HEK293 (cell line): ENCODE data around the gene DPP6.

Source experiments
- CTCF ChIP-seq: fragments of 450-650 bp; formaldehyde crosslinking; IDR thresholded peaks from 2 replicates; pipeline ENCODE4 v1.5.1; 2016; ENCODE audit warnings: missing biosample characterization, missing genetic modification characterization
- REST ChIP-seq: fragments of 450-650 bp; formaldehyde crosslinking; IDR thresholded peaks from 2 replicates; pipeline ENCODE4 v1.5.1; 2016; ENCODE audit warnings: missing biosample characterization, missing genetic modification characterization
- SP2 ChIP-seq: fragments of 450-650 bp; formaldehyde crosslinking; IDR thresholded peaks from 2 replicates; pipeline ENCODE4 v1.5.1; 2016; ENCODE audit warnings: missing biosample characterization, missing genetic modification characterization
- TRIM28 ChIP-seq: IDR thresholded peaks from 2 replicates; pipeline ENCODE4 v1.6.1; 2011; ENCODE audit warnings: low read length, control low read depth, borderline replicate concordance
- ZNF157 ChIP-seq: fragments of 450-650 bp; formaldehyde crosslinking; IDR thresholded peaks from 2 replicates; pipeline ENCODE4 v1.5.1; 2016; ENCODE audit warnings: missing biosample characterization, missing genetic modification characterization
- ZNF747 ChIP-seq: fragments of 450-650 bp; formaldehyde crosslinking; IDR thresholded peaks from 2 replicates; pipeline ENCODE4 v1.5.1; 2016; ENCODE audit warnings: missing biosample characterization, missing genetic modification characterization
- ZXDB ChIP-seq: fragments of 450-650 bp; formaldehyde crosslinking; IDR thresholded peaks from 2 replicates; pipeline ENCODE4 v1.5.1; 2016; ENCODE audit warnings: missing biosample characterization, missing genetic modification characterization

- TF ChIP-seq REST (tag by site-specific recombination) = no peak
- TF ChIP-seq CTCF (tag by site-specific recombination) = no peak
- TF ChIP-seq SP2 (tag by site-specific recombination) = no peak
- no peak for TF ChIP-seq ZNF157
- no peak for TF ChIP-seq ZXDB (tag by site-specific recombination)
- TF ChIP-seq ZNF747 = no peak
- TF ChIP-seq TRIM28 = no peak
These were observed 437.7 kb downstream of the DPP6 start for GRCh38 chr7:154489897-154490296.
